GM12801 (cell line): ENCODE results near the gene SRSF6.

Experiments used
- TF ChIP-seq, protein P1 (sequence below): IDR thresholded peaks from one replicate; pipeline ENCODE4 v1.5.1; 2011; ENCODE audit warnings: control low read depth; ENCODE audit not compliant: insufficient read length; ENCODE audit errors: extremely low read depth

SRSF6 gene

DNA sequence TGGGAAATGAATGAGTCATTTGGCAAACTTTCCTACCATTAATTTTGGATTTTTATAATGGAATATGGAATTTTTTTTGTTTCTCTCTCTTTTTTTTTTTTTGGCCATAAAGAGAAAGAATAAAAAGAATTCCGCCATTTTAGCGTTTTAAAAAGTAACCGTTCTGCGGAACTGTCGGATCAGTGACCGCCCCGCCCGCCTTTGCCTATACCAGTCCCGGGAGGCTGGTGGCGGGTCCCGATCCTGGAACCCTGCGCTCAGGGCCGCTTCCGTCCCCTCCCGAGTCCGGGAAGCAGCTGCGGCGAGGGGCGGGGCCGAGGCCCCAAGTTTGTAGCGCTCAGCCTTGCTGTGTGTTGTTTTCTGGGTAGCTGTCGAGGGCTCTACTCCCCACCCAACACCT is 50.4 kb downstream of the SRSF6 start:
- TF ChIP-seq, protein P1, sequence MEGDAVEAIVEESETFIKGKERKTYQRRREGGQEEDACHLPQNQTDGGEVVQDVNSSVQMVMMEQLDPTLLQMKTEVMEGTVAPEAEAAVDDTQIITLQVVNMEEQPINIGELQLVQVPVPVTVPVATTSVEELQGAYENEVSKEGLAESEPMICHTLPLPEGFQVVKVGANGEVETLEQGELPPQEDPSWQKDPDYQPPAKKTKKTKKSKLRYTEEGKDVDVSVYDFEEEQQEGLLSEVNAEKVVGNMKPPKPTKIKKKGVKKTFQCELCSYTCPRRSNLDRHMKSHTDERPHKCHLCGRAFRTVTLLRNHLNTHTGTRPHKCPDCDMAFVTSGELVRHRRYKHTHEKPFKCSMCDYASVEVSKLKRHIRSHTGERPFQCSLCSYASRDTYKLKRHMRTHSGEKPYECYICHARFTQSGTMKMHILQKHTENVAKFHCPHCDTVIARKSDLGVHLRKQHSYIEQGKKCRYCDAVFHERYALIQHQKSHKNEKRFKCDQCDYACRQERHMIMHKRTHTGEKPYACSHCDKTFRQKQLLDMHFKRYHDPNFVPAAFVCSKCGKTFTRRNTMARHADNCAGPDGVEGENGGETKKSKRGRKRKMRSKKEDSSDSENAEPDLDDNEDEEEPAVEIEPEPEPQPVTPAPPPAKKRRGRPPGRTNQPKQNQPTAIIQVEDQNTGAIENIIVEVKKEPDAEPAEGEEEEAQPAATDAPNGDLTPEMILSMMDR: no peak

DNA sequence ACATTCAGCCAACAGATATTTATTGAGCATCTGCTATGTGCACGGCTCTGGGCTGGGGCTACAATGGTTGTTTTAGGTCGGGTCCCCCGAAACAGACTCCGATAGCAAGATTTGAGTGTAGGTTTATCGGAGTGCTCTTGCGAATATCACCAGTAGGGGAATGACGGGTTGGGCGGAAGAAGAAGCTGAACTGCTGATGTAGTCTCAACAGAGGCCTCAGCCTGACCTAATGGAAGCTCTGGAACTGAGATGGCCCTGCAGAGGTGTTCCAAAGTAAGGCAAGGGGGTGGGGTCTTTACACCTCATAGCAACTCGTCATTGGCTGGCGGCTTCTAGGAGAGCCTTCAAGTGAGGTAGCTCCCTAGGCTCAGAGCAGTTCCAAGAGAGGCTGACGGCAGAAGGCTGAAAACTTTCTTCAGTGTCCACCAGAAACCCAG is 50.9 kb downstream of the SRSF6 start:
- TF ChIP-seq, protein P1: no peak

DNA sequence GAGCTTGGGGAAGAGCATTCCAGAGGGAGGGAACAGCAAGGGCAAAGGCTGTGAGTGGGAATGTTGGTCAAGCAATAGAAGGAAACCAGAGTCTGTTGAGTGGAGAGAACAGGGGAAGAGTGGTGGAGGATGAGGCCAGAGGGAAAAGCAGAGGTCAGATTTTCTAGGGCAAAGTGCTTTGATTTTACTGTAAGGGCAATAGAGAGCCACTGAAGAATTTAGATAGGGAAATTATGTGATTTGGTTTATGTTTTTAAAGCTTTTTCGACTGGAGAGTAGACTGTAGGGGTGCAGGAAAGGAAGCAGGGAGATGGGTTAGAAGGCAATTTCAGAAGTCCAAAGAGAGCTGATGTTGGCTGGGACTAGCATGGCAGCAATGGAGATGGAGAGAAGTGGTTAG is 54.2 kb downstream of the SRSF6 start:
- TF ChIP-seq, protein P1: no peak

DNA sequence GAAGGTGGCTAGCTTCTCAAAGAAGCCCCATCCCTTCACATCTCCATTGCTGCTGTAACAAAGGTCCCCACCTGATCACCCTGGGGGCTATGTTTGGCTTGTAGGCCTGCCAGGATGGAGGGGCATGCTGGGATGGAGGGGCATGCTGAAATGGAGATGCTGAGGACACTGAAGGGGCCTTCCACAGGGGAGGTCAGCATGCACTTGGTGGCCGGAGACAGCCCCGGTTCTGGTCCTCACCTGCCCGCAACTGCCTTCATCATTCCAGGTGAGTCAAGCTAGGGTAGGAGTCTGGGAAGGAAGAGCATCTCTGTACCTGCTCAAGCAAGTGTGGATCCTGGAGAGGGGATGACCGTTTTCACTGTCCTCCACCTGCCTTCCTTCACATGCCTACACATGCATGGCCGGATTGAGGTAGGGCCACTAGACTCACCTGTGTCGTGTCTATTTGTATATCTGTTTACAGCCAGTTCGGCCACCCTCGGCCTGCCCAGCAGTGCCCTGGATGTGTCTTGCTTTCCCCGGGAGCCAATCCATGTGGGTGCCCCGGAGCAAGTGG is 55.8 kb downstream of the SRSF6 start:
- TF ChIP-seq, protein P1: no peak
